Fibroblast of mammary gland (primary cell): ENCODE data around the gene PDE6D.

Source experiments
- DNase-seq: peaks from one replicate; pipeline ENCODE4 v3.0.0-alpha.2; 2010; ENCODE audit warnings: low read depth
- H3K4me3 ChIP-seq: 2 replicates; pipeline ENCODE4 v1.5.1; 2011; ENCODE audit warnings: low read depth, mild to moderate bottlenecking, low read length, moderate library complexity; ENCODE audit not compliant: control insufficient read depth
- TF ChIP-seq, protein P1 (sequence below): conservative IDR thresholded peaks from 2 replicates; pipeline ENCODE4 v1.5.1; 2011; ENCODE audit warnings: low read depth, low read length, inconsistent platforms; ENCODE audit not compliant: control insufficient read depth, insufficient read depth

The PDE6D gene

DNA sequence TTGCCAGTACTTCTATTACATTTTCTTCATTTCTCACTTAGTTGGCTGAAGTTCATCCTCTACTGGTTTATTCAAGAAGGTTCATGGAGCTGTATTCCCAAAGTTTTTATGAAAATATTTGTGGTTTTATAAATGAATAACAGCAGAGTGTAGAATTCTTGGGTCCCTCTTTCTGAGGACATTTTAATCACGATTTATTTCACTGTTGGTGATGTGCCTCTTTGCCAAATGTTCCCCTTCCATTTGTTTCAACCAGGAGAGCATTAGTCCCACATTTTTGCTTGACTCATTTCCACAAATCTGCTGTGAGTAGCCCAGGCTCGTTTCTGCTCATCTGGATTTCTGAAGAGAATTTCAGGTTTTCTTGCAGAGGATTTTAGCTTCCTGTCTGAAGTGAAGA lies 25.9 kb upstream of the PDE6D start:
- DNase-seq = no peak
- TF ChIP-seq, protein P1, sequence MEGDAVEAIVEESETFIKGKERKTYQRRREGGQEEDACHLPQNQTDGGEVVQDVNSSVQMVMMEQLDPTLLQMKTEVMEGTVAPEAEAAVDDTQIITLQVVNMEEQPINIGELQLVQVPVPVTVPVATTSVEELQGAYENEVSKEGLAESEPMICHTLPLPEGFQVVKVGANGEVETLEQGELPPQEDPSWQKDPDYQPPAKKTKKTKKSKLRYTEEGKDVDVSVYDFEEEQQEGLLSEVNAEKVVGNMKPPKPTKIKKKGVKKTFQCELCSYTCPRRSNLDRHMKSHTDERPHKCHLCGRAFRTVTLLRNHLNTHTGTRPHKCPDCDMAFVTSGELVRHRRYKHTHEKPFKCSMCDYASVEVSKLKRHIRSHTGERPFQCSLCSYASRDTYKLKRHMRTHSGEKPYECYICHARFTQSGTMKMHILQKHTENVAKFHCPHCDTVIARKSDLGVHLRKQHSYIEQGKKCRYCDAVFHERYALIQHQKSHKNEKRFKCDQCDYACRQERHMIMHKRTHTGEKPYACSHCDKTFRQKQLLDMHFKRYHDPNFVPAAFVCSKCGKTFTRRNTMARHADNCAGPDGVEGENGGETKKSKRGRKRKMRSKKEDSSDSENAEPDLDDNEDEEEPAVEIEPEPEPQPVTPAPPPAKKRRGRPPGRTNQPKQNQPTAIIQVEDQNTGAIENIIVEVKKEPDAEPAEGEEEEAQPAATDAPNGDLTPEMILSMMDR = no peak
- no peak overlapping the region for H3K4me3 ChIP-seq

DNA sequence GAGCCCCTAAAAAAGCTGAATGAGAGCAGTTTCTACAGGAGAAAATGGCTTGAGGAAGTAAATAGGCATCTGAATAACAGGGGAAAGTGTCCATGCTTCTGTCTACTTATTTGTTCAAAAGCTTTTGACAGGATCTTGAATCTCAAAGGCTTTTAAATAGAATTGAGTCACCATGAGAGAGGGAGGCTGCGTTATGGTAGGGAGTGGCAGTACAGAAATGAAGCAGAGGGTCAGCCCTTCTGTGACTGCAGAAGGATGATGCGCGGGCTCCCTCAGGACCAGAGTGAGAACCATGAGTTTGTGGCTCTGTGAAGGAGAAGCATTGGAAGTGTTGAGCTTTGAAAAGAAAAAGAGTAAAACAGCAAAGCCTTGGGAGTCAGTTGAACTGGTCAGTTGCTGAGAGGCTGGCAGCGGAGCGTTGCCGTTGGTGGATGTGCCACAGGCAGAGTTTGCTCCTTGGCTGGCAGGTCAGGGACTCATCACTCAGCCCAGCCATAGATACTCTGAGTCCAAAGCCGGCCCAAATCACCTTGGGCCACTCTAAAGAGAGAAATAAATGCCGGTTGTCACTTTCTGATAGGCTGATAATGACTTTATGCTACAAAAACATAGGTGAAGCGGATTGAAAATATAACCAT lies 22.5 kb upstream of the PDE6D start:
- no peak for DNase-seq
- H3K4me3 ChIP-seq = no peak overlapping the region
- TF ChIP-seq, protein P1 = no peak

DNA sequence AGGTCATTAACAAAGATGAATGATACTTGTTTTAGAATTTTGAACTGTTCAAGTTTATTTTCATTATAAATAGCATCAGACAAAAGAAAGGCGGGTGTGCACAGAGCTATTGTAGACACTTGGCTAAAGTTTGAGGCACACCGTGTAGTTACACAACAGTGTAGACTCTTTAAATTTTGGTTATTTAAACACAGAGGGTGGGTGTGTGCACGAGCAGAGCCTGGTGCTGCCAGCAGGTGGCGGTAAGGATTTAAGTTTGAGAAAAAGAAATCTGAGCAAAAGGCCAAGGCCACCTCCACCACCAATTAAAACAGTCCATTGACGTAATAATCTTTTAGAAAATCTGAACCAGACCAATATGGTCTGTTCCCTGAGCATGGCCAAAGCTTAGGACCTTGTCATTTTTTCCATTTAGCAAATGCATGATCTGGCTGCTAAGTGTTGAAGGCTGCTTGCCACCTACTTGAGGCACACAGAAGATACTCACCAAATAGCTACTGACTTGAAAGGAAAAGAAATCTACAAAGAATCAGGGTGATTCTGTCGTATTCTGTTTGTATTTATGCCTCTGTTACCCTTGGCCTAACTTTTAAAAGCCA lies 19.5 kb upstream of the PDE6D start:
- DNase-seq = peak; percentile 56

DNA sequence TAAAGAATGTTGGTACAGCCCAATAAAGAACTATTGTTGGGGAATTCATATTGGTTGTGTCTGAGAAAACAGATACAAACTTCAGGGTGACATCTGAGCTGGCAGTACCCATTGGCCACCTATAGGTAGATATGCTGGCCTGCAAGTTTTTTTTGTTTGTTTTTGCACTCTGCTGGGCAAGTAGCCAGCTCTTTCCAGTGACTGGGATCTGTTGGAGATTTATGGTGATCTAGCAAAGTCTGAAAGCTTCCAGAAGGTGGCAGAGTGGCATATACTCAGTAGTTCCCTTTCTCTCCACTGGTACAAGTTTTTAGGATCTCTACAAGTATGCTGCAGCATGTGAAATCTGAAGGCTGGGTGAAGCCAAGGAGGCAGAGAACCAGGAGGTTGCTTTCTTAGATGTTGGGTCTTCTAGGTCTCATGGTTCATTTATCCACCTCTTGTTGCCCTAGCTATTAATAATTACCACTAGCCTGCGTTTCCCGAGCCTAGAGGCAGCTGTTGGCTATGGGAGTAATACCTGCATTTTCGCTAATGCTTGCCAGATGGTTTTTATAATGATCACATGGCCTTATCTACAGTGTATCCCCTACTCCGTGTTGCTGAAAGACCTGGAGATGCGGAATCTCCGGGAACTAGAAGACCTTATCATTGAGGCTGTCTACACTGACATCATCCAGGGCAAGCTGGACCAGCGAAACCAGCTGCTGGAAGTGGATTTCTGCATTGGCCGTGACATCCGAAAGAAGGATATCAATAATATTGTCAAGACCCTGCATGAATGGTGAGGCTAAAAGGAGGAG lies 14.6 kb upstream of the PDE6D start:
- H3K4me3 ChIP-seq = no peak overlapping the region
- DNase-seq = peak; percentile 76
- TF ChIP-seq, protein P1 = peak; percentile 32

More for the DNA sequence above, 19.5 kb upstream of the PDE6D start:
- TF ChIP-seq, protein P1 = peak; percentile 72
- H3K4me3 ChIP-seq = no peak overlapping the region

DNA sequence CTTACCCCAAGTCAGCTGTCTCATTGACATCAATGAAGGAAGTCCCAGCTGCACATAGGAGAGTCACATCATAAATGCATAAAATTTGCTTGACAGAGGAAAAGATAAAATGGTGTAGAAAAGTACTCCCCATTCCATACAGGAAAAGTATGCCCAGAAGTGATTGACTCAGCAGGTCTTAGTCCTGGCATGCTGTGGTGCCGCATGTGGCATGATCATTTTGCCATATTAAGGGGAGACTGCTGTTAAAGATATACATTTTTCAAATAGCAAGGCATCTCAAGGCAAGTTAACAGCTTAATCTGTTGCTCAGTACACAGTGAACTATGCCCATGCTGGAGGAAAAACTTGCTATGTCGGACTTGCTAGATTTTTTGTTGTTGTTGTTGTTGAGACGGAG lies 13.3 kb upstream of the PDE6D start:
- no peak for DNase-seq
- TF ChIP-seq, protein P1 = no peak
- H3K4me3 ChIP-seq = no peak overlapping the region

DNA sequence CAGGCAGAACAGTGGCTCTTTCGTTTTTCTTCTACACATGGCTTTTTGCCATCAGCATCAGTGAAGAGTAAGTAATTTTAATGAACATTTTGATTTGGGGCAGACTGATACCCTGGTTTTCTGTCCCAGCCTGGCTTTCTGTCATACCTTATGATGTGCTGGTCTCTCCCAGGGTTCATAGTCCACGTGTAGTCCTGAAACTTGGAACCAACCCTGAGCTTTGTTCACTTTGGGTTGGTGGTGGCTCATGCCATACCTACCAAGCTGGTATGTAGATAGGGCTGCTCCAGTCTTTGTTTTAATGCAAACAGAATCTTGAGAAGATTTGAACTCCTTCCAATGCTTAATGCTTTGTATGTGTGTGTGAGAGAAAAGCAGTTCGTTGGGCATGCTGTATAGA lies 10.0 kb upstream of the PDE6D start:
- DNase-seq = no peak
- TF ChIP-seq, protein P1 = no peak
- no peak overlapping the region for H3K4me3 ChIP-seq
